ENCODE measurements around the gene SEH1L.

SEH1L gene

GRCh38 chr18:13014232-13014631 lies 66.4 kb downstream of the SEH1L start:
- DNase-seq (ENCODE audit: low read depth), result no peak
- no peak for TF ChIP-seq CTCF (IDR thresholded peaks at IDR 0.05; ENCODE audit: control insufficient read depth, insufficient read depth, low read depth, low read length, missing control alignments)
- no peak overlapping the region for H3K4me3 ChIP-seq (ENCODE audit: control insufficient read depth, low read depth, low read length)

- no peak for TF ChIP-seq CTCF (IDR thresholded peaks at IDR 0.05; ENCODE audit: control insufficient read depth, insufficient read depth, low read depth, low read length, missing control alignments)
- H3K4me3 ChIP-seq (ENCODE audit: control insufficient read depth, low read depth, low read length), result no peak overlapping the region
- DNase-seq (ENCODE audit: low read depth), result no peak
These were observed 67.0 kb downstream of the SEH1L start for GRCh38 chr18:13014818-13015217.

- TF ChIP-seq CTCF (IDR thresholded peaks at IDR 0.05; ENCODE audit: control insufficient read depth, insufficient read depth, low read depth, low read length, missing control alignments), result no peak
- H3K4me3 ChIP-seq (ENCODE audit: control insufficient read depth, low read depth, low read length), result no peak overlapping the region
- no peak for DNase-seq (ENCODE audit: low read depth)
These were observed 69.5 kb downstream of the SEH1L start for GRCh38 chr18:13017247-13017875.

- no peak for TF ChIP-seq CTCF (IDR thresholded peaks at IDR 0.05; ENCODE audit: control insufficient read depth, insufficient read depth, low read depth, low read length, missing control alignments)
- no peak overlapping the region for H3K4me3 ChIP-seq (ENCODE audit: control insufficient read depth, low read depth, low read length)
- DNase-seq (ENCODE audit: low read depth), result no peak
These were observed 70.6 kb downstream of the SEH1L start for GRCh38 chr18:13018374-13018773.

GRCh38 chr18:13019301-13019700 lies 71.5 kb downstream of the SEH1L start:
- no peak for TF ChIP-seq CTCF (IDR thresholded peaks at IDR 0.05; ENCODE audit: control insufficient read depth, insufficient read depth, low read depth, low read length, missing control alignments)
- DNase-seq (ENCODE audit: low read depth), result no peak
- no peak overlapping the region for H3K4me3 ChIP-seq (ENCODE audit: control insufficient read depth, low read depth, low read length)

- no peak overlapping the region for H3K4me3 ChIP-seq (ENCODE audit: control insufficient read depth, low read depth, low read length)
- no peak for DNase-seq (ENCODE audit: low read depth)
- no peak for TF ChIP-seq CTCF (IDR thresholded peaks at IDR 0.05; ENCODE audit: control insufficient read depth, insufficient read depth, low read depth, low read length, missing control alignments)
These were observed 74.8 kb downstream of the SEH1L start for GRCh38 chr18:13022644-13023043.

GRCh38 chr18:13025233-13025632 lies 77.4 kb downstream of the SEH1L start:
- no peak for TF ChIP-seq CTCF (IDR thresholded peaks at IDR 0.05; ENCODE audit: control insufficient read depth, insufficient read depth, low read depth, low read length, missing control alignments)
- H3K4me3 ChIP-seq (ENCODE audit: control insufficient read depth, low read depth, low read length), result no peak overlapping the region
- DNase-seq (ENCODE audit: low read depth), result no peak

All from AG09309 (cell line).